ENCODE results near the gene CEP112.
"Not testable (repeated sequence)": the region's sequence is repeated elsewhere in the genome, so short reads cannot be mapped to it uniquely, and the experiment has no call there.

Gene CEP112

DNA sequence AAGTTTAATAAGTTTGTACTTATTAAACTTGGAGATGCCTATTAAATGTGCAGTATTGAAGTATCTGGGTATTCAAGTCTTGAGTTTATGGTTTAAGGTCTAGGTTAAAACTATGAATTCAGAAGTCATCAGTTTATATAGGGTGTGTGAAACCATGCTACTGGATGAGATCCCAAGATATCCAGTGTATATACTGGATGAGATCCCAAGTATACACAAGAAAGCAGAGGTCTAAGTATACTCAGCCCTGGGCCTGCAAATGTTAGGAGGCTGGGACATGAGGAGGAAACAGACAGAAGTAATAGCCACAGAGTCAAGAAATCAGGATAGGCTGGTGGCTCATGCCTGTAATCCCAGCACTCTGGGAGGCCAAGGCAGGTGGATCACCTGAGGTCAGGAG, 436.1 kb downstream of the CEP112 start:
- DNase-seq: no peak

DNA sequence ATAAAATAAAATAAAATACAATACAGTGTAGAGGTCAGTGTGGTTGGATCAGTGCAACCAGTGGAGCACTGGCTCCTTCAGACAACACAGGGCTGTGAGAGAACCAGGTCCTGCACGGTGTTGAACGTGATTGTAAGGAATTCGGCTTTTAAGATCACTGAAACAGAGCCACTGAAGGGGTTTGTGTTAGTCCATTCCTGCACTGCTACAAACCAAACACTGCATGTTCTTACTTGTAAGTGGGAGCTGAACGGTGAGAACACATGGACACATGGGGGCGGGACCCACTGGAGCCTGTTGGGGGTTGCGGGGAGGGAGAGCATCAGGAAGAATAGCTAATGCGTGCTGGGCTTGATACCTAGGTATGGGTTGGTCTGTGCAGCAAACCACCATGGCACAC, 437.3 kb downstream of the CEP112 start:
- no peak for DNase-seq

DNA sequence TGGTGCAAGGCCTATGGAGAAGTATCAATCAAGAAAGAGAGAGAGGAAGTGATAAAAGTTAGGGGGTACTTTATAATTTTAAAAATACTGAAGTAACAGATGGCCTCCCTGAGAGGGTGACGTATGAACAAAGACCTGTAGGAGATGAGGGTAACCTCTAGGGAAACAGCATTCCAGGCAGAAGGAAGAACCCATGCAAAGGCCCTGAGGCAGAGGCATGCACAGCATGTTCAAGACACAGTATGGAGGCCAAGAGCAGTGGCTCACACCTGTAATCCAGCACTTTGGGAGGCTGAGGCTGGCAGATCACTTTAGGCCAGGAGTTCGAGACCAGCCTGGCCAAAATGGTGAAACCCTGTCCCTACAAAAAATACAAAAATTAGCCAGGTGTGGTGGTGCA, 437.9 kb downstream of the CEP112 start:
- no peak for DNase-seq

DNA sequence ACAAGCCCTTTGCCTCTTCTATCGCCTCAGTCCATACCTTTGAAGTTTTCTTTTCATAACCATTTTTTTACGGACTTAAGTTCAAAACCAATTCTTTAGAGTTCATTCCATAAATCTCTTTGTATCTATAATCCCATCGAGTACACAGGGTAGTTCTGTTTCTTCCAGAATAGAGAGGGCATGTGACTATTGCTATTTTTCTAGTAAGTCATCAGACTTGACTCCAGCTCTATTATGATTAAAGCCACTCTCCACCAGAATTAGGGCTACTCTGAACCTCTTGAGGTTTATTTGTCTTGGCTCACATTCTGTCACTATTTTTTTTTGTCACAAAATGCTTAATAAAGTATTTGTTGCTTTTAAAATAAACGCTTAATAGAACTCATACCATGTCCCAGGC, 438.6 kb downstream of the CEP112 start:
- DNase-seq: no peak

DNA sequence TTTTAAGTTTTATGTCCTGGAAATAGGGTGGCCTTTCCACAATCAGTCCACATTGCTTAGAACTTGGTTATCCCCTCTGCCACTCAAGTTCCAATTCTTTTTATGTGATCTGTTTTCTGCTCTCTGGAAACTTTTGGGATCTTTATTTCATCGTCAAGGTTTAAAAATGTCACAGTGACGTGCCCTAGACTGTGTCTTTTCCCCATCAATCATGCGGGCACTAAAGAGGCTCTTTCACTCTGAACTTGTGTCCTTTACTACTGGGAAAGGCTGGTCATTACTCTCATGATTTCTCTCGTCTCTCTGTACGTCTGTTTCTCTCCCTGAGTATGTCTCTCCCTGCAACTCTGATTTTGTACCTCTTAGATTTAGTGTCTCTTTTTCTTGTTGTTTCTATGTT, 440.7 kb downstream of the CEP112 start:
- no peak for DNase-seq

DNA sequence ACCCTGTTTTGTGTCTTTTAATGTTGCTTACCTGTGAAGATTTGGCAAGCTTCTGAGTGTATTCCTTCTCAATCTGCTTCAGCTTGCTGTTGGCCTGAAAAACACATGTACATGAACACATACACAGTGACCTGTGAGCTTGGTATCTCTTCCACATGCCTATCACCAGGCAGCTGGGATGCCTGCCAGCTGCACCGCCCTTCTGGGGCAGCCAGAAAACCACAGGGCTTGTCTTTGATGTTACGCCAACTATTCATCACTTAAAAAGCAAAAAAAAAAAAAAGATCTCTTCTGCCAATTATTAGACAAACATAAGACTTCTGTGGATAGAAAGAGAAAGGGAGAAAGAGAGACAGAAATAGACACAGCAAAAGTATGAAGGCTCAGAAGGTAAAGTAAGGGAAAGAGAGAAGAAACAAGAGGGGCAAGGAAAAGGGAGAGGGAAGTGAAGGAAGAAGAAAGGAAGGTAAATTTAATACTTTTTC, 441.3 kb downstream of the CEP112 start:
- DNase-seq: peak; percentile 64 to 87

DNA sequence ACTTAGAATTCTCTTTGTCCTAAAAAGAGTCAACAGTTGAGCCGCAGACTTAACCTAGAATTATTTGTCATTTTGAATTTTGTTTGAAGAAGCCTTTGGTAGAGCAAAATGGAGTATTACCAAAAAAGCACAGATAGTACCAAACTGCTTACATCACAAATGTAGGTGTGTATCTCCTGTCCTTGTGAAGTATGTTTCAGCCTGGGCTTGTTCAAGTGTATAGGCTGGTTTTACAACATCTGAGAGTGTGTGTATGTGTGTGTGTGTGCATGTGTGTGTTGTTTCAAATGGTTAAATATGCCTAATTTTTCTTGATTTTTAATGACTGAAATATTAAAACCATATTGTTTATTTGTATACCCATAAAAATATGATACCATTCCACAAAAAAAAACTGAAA, 441.8 kb downstream of the CEP112 start:
- DNase-seq: no peak

DNA sequence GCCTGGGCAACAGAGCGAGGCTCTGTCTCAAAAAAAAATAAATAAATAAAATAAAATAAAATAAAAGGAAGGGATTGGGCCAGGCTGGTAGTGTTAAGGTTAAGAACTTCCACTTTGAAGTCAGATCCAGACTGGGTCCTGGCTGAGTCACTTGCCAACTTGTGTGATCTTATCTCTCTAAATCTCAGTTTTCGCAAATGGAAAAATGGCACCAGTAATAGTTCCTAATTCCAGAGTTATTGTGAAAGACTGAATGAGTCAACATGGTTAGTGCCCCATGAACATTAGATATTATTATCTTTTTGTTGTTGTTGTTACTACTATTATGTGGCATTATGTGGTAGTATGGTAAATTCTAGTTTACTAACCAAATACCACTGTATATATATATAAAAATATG, 442.5 kb downstream of the CEP112 start:
- no peak for DNase-seq

DNA sequence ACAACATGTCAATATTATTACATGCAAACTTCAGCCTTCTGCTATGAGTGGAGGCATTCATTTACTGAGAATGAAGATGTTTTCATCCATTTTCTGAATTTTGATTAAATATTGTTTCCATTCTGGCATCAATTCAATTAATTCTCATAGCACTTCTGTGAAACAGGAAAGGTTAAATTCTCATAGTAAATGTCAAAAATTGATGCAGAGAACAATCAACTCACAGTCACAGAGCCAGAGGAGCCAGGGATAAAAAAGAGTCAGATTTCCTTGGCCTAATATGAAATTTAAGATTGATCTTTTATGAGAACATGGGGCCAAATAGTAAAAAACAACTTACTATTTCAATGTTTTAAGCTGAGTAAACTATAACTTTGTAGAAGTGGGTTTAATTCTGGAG, 446.7 kb downstream of the CEP112 start:
- no peak for DNase-seq

DNA sequence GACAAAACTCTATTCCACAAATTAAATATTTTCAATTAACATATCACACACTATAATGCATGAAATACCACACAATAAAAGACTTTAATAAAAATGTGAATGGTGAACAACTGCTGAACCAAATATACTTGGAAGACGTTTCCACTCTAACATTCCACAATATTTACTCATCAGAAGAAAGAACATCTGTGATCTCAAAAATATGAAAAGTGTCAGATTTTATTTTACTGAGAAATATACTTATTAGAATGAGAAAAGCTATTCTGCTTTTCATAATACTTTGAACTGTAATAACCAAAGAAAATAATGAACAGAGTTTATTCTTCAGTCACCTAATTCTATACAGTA, 448.7 kb downstream of the CEP112 start:
- DNase-seq: no peak

DNA sequence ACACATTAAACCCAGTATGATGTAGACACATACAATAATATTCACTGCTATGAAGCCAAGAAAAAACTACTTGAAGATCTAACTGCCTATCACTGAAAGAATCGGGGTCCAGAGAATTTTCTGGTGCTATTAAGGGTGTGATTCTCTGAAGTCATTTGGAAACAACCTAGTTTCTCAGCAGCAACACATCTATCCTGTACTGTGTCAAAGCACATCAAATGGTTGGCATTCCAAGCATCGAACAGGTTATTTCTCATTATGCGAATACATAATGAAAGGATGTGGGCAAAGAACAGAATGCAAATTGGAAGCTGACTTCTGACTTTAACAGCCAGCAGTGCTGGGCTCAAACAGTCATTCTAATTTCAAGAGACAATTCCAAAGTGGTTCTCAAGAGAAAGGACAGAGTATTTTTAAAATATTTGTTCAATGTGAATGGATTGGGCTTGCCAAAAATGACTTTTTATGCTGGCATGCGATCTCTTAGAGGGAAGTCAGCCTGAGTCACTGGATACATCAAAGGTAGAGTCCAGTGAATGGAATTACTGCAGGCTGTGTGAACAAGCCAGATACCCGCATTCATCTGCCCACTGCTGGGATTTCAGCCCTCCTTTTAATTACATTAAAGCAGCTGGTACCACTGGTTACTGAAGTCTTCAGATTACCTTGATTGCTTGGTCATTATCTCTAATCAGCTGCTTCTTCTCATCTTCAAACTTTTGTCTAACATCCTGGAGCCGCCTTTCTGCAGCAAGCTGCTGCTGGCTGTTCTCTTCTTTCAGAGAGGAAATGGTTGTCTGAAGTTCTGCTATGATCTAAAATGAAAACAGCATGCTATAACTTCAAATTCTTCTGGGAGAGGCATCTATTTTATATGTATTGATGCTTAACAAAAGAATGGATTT, 449.3 kb downstream of the CEP112 start:
- DNase-seq: peak in 1 of 2 experiments; percentile 30

DNA sequence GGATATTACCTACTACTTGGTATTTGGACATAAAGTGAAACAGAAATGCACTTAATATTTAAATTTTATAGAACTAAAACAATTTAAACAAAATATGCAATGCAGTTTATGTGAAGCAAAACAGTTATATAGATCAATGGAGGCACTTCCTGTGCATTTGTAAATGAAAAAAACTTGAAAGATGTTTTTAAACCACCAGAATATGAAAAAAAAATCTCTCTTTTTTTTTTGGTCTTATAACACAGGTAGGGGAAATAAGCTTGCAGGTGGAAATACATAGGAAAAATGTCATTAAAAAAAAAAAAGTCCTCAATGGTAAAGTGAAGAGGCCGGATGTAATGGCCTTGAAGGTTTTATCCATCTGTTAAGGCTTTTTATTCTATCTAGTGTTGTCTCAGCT, 450.2 kb downstream of the CEP112 start:
- no peak for DNase-seq

DNA sequence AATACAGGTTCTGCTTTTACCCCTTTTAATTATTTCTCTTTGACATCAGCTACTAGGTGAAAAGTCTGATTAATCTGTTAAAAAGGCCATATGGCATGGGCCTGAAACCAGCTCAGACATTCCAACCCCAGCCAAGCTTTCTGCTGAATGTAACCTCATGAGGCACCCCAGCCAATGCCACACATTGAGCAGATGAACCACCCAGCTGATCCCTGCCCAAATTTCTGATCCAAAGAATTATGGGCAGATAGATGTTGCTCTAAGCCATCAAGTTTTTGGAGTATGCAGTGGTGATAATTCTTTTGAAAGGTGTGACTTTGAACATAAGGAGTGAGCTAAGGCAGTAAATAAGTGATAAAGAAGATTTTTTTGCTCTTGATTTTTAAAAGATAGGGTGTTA, 452.9 kb downstream of the CEP112 start:
- no peak for DNase-seq

DNA sequence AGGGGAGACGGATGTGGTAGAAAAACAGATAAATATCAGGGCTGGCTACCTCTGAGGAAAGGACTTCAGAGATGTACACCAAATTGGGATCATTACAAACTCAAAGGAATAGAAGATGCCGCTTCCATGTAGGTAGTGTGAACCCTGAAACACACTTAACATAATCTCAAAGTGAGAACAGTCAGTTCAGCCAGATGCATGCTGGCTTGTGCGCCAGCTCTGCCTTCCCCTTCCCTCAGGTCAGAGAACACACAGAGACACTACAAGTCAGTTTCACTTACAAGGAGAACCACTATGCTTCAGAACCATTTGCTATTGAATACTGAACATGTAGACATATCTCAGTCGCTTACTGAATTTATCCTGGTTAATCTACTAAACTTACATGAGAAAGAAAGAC, 454.5 kb downstream of the CEP112 start:
- no peak for DNase-seq

DNA sequence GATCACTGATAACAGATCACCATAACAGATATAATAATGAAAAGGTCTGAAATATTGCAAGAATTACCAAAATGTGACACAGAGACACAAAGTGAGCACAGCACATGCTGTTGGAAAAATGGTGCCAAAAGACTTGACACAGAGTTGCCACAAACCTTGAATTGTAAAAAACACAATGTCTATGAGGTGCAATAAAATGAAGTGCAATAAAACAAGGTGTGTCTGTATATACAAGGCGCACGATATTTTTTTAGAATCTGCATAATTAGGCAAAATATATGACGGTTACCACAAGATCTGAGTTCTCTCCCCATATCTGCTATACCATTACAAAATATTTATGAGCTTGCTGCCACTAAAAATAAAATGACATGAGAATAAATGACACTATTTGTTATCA, 458.6 kb downstream of the CEP112 start:
- DNase-seq: no peak

DNA sequence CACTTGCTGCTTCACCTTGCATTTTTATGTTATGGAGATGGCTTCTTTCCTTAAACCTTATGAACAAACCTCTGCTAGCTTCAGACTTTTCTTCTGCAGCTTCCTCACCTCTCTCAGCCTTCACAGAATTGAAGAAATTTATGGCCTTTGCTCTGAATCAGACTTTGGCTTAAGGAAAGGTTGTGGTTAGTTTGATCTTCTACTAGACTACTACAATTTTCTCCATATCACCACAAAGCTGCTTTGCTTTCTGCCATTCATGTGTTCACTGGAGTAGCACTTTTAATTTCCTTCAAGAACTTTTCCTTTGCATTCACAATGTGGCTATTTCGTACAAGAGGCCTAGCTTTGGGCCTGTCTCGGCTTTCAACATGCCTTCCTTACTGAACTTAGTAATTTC, 459.3 kb downstream of the CEP112 start:
- not testable (repeated sequence) for DNase-seq

DNA sequence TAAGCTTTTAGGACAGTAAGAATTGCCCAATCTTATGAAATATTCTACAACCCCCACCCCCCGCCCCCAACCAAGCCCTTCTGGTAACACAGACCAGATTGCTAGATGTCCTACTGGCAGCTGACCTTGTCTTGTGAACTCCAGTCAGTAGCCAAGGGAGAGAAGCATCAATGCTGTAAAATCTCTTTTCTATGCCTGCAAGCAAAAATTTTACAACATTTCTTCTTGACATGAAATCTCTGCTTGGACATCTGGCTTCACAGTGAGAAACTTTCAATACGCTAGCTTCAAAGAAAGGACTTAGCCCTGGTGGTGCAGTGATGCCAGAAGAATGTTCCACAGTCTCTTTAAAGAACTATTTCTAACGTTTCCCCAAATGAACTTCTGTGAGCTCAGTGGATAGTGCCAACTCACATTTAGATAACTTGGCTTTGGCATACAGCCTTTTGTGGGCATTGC, 461.2 kb downstream of the CEP112 start:
- DNase-seq: no peak

DNA sequence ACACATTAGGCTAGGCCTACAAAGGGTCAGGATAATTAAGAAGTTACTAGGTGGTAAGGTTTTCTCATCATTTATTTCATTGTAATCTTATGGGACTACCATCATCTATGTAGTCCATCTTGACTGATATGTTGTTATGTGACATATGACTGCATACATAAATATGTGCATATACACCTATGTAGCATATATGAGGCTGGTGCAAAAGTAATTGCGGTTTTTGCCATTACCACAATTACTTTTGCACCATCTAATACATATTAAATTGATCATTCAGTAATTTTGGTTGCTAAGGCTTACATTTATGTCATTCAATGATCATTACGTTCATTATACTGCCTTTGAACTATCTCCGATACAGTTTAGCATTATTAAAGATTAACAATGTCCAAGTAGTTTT, 462.7 kb downstream of the CEP112 start:
- DNase-seq: no peak

DNA sequence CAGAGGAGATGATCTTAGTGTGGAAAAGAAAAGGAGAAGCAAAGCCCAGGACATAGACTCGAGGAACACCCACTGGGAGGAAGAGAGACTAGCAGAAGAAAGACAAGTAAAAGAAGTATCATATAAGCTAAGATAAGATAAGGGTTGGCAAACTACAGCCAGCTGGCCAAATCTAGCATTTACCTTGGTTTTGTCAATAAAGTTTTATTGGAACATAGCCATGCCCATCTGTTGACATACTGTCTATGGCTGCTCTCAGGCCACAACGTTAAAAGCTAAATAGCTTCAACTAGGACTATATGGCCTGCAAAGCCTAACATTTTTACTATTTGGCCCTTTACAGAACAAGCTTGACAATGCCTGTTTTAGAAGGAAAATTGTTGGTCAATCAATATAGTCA, 464.1 kb downstream of the CEP112 start:
- no peak for DNase-seq

DNA sequence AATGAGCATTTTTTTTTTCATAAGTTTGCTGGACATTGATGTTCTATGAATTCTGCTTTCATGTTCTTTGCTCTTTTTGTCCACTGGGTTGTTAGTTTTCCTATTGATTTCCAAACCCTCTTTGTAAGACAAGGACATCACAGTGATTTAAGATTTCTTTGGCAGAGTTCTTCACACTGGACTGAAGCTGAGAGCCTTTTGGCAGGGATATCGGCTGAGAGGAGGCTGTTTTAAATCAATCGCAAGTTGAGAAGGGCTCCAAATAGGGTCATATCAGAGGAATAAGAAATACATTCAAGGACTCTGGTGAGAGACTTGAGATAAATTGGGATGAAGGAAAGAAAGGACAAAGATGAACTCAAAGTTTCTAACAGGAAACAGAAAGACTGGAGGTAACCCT, 464.7 kb downstream of the CEP112 start:
- DNase-seq: no peak

DNA sequence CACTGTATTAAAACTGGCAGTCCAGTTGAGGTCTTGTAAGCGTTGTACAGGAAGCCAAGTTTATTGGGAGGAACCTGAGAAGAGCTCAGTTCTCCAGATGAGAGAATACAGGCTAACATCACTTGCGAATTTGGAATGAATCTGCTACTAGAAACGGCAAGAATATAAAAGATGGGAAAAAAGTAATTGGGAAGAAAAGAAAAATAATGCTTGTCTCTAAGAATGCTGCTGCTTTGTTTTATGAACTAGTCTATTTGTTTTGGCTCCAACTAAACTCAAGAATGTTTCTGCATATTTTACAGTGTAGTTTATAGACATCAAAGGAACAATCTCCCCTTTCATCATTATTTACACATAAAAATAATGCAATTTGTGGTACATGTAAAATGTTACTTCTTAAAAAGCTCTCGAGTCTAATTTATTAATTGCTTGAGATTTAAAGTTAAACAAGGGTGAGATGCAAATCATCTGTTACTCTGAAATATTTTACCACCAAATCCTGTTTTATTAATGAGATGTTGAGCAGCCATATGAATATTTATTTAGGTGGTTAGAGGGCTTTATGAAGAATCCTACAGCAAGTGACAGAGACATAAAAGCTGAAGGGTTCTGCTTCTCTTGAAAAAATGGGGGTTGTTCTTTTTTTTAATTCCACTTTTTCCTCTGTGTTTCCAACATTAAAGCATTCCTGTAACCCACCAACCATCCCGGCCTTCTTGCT, 468.3 kb downstream of the CEP112 start:
- no peak for DNase-seq

DNA sequence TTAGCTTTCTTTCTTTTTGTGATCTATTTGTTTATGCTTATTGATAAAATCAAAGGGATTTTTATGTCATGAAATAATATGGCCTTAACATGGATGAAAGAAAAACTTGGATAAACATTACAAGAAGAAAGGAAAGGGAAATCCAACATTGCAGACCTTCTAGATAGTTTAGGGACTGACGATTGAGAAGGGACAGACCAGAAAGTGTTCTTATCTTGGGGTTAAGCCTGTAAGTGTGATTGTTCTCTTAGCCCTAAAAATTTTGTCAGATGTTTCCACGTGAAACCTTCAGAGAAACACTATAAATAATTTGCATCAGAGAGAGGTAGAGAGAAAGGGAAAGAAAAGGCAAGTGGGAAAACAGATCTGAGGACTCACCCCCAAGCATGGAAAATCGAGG, 473.3 kb downstream of the CEP112 start:
- DNase-seq: no peak

DNA sequence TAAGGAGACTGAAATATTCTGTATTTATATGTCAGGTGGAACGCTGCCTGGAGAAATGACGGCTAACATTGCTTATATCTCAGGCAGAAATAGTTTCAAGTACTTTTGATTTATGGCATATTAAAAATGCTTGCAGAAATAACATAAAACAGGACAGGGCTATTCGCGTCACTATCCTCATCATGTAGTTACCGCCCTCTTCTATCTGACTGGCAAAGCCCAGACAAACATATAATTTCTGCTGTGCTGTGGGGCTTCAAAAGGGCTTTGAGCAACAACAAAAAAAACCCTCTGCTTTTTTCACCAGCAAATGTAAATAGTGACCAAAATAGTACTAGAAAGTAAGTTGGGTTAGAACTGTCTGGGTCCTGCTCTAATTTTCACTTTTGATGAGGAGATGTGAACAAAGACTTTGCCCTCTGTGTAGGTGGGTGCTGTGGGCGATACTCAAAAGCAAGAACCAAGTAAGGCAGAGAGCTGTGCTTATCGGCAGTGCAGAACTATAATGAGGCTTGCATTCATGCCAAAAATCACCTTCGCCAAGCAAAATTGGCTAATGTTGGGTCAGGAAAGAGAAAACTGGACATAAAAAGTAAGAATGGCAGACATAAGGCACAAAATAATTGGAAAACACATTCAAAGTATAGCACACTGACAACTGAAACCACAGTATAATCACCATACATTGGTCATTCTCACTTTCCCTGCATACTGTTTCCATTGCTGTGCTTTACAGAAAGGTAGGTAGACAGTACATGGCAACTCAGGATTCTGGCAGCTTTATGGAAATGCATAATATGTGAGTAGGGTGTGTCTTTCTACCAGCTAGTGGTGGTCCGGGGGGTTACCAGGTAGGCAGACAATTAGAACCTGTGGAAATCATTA, 479.3 kb downstream of the CEP112 start:
- DNase-seq: no peak
